NCI-H146 treated with DMSO at 0.1 percent for 48 hours (cell line): Measurements from ENCODE around the gene NLRP5.

ENCODE experiments used
- DNase-seq: peaks from one replicate; lab custom pipeline; 2025; ENCODE audit not compliant: unreplicated experiment; lab: John Stamatoyannopoulos, UW

NLRP5 gene

DNA sequence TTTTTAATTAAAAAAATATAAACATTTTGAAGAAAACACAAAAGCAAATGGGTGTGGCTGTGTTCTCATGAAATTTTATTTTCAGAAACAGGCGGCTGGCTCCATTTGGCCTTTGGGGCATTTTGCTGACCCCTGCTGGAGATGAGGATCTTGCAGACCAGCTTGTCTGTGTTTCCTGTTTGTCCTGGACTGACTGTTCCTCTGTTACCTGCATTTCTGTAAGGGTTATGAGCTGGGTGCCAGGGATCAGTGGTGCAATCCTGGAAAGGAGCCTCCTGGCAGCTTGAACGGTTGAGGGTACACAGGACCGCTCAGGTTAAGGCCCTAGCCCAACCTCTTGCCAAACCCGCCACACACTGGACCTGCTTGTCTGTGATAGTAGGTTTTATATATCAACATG is 84.6 kb downstream of the NLRP5 start:
- peak; percentile 14 for DNase-seq

- peak; percentile 46 for DNase-seq
Observed at GRCh38 chr19:56076498-56076897, 89.9 kb downstream of the NLRP5 start.

GRCh38 chr19:56079609-56080008 is 93.0 kb downstream of the NLRP5 start:
- DNase-seq = no peak

- DNase-seq = peak; percentile 35
Observed at GRCh38 chr19:56080669-56081401, 94.3 kb downstream of the NLRP5 start.

GRCh38 chr19:56083668-56084067 is 97.1 kb downstream of the NLRP5 start:
- DNase-seq = no peak

- DNase-seq = no peak
Observed at GRCh38 chr19:56084835-56085536, 98.4 kb downstream of the NLRP5 start.

GRCh38 chr19:56085571-56086275 is 99.1 kb downstream of the NLRP5 start:
- no peak for DNase-seq

DNA sequence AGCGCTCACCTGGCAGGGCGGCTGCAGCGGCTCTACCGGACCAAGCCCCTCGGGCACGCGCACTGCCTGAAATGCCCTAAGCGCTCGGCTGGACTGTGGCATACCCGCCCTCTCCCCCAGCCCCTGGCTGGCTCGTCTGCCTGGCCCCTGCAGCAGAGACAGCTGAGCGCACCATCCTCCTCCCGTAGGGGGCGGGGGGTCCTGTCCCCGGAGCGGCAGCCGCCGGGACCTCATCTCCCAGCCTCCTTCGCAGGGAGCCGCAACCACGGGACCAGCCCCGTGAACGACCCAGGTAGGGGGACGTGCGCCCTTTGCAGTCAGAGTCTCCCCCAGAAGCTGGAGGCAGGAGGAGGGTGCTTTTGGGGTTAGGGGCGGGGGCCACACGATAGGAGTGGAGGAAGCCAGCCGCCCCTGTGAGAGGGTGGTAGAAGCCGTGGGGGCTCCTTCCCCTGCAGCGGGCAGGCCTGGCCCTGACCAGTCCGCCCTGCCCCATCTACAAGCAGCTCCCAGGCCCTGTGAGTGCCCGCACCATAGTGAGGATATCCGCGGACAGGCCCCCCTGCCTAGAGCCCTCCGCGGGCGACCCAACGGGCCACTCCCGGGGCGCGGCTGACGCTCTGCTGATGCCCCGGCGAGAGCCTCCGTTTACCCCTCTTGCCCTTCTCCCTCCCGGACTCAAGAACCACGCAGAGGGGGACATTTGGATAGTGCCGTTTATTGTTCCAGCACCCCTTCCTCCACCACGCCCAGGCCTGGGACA is 100.3 kb downstream of the NLRP5 start:
- no peak for DNase-seq

DNA sequence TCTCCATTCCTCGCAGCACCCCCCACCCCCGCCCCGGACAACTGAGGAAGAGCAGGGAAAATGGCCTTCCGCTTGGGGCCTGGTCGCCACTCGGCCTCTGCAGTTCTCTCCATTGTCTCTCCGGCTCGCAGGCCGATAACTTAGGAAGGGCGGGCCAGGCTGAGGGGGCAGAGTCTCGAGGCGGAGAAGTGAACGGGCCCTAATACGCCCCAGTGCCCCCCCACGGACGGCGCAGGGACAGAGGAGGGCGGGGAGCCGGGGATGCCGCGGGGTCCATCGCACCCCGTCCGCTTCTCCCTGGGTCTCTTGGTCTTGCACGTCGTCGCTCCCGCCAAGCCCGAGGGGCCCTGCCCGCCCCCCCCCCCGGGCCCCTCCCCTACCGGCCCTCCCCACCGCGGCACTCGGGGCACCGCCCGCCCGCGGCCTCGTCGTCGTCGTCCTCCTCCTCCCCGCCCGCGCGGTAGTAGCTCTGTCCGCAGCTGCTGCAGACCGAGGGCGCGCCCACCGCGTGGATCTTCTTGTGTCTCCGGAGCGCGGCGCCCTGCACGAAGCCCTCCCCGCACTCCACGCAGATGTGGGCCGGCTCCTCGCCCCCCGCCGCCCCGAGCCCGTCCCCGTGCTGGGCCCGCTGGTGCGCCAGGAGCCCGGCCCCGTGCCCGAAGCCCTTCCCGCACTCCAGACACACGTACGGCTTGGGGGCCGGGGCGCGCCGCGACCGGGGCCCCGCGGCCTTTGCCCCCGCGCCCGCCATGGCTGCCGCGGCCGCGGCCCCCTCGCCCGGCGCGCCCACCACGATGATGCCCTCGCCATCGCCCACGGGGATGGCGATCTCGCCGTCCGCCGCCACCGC is 101.3 kb downstream of the NLRP5 start:
- no peak for DNase-seq

DNA sequence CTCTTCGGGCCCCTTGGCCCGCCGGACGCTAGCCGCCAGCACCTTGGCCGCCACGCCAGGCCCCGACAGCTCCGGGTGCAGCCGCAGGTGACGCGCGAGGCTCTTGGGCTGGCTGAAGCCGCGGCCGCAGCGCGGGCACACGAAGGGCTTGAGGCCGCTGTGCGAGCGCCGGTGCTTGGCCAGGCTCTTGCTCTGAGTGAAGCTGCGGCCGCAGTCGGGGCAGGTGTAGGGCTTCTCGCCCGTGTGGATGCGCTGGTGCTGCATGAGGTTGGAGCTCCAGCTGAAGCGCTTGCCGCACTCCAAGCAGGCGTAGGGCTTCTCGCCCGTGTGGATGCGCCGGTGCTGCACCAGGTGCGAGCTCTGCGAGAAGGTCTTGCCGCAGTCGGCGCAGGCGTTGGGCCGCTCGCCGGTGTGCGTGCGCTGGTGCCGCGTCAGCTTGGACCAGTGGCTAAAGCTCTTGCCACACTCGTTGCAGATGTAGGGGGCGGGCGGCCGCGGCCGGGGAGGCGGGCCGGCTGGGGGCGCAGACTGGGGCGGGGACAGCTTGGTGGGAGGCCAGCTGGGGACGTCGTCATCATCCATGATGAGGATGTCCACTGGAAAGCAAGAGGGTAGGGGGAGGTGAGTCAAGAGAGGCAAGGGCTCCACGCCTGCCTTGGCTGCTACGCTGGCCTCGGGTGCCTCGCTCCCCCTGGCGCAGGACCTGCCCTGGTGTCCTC is 102.1 kb downstream of the NLRP5 start:
- DNase-seq = no peak

DNA sequence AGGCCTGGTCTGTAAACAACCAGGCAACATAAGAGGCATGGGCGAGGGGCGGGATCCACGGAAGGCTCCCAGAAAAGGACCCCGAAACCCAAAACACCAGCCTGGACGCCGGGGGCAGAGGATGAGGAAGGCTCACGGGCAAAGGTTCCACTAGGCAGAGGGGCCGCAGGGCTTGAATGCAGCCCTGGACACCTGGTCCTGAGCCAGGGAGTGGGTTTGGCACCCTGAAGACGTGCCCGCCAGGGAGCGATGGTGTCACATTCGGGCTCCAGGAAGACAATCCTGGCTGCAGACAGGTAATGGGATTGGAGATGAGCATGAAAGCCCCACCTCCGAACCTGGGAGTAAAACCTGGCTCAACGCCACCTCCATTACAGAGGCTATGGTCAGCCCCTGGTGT is 102.8 kb downstream of the NLRP5 start:
- no peak for DNase-seq

DNA sequence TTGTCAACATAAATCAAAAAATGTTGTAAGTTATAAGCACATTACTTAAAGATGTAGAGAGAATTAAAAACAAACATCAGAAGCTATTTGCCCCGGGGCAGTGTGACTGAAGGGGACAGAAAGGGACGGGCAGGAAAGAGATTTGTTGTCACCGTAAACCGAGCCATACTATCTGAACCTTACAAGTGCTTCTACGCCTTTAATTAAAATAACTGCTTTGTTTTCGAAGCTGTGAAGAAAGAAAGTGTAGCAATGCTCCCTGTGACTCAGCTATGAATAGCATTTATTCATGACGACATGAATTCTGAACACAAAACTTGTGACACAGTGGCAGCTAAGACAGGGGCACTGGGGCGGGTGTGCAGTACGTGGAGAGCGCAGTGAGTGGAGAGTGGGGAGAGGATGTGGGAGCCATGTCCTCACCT is 104.5 kb downstream of the NLRP5 start:
- no peak for DNase-seq

- DNase-seq = no peak
Observed at GRCh38 chr19:56091751-56092546, 105.4 kb downstream of the NLRP5 start.

- DNase-seq = no peak
Observed at GRCh38 chr19:56092685-56093631, 106.4 kb downstream of the NLRP5 start.

GRCh38 chr19:56094449-56094848 is 107.9 kb downstream of the NLRP5 start:
- DNase-seq = no peak

DNA sequence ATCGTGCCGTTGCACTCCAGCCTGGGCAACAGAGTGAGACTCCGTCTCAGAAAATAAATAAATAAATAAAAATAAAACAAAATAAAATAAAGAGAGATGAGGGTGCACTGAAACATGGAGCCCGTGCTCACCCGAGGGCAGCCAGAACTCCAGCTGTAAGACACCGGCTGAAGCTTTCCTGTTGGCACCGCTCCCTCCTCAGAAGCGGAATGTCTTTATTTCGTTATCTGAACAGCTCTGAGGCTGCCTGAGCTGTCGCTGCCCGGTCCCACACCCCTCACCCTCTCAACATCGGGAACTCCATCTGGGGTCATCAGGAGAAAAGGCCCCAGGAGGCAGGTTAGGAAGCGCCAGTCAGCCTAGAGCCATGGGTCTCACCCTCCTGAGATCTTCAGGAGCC is 110.1 kb downstream of the NLRP5 start:
- no peak for DNase-seq

DNA sequence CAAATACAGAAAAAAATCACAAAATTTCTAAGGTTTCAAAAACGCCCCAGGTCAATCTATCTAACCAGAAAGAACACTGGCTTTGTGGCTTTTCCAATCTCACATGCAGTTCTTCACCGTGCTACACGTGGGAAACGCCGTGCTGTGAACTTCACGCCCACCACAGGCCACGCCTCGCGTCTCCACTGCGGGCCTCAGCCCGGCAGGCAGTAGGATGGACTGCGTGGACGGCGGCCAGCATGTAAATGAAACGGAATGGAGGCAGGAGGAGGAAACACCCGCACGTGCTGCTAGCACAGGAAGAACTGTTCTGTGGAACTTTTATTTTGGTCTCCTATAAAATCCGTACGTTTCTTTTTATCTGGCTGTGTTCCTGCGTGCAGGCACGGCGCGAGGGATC is 110.7 kb downstream of the NLRP5 start:
- no peak for DNase-seq

- no peak for DNase-seq
Observed at GRCh38 chr19:56097776-56098175, 111.2 kb downstream of the NLRP5 start.
